Muscle of back (tissue), 13 donors: ENCODE measurements around the gene CFAP53. TPM values are rescaled to one million over a fixed set of nuclear protein-coding genes. Genes with fewer than 3 reads are reported as not detected.
"Not testable (repeated sequence)": the region's sequence is repeated elsewhere in the genome, so short reads cannot be mapped to it uniquely, and the experiment has no call there.

ENCODE experiments used
- DNase-seq, 3 donors: peaks; one replicate each; pipeline versions ENCODE4 v3.0.0 to v3.0.0-alpha.2; 2013
- long read RNA-seq, 9 donors: transcript quantifications; one replicate each; lab custom pipeline, GENCODE V29; 2026
- polyA plus RNA-seq, 10 donors: library from polyadenylated mRNA; unstranded; fragments of 120-200 nt; gene quantifications; one replicate each; pipeline ENCODE4 v1.2.1, GENCODE V29; 2013; ENCODE audit not compliant: insufficient read length in 10 of 10

The CFAP53 gene, protein sequence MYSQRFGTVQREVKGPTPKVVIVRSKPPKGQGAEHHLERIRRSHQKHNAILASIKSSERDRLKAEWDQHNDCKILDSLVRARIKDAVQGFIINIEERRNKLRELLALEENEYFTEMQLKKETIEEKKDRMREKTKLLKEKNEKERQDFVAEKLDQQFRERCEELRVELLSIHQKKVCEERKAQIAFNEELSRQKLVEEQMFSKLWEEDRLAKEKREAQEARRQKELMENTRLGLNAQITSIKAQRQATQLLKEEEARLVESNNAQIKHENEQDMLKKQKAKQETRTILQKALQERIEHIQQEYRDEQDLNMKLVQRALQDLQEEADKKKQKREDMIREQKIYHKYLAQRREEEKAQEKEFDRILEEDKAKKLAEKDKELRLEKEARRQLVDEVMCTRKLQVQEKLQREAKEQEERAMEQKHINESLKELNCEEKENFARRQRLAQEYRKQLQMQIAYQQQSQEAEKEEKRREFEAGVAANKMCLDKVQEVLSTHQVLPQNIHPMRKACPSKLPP
- polyA plus RNA-seq = under 1 TPM in 9 of 10 donors, not detected in 1; 0.19 to 0.62 (median 0.25) TPM
- long read RNA-seq, donor 1 = 0 reads
- long read RNA-seq, donor 2 = 0 reads
- long read RNA-seq, donor 3 = 0 reads
- long read RNA-seq, donor 4 = 0 reads
- long read RNA-seq, donor 5 = 0 reads
- long read RNA-seq, donor 6 = 0 reads
- long read RNA-seq, donor 7 = 0 reads
- long read RNA-seq, donor 8 = 0 reads
- long read RNA-seq, donor 9 = 0 reads

DNA sequence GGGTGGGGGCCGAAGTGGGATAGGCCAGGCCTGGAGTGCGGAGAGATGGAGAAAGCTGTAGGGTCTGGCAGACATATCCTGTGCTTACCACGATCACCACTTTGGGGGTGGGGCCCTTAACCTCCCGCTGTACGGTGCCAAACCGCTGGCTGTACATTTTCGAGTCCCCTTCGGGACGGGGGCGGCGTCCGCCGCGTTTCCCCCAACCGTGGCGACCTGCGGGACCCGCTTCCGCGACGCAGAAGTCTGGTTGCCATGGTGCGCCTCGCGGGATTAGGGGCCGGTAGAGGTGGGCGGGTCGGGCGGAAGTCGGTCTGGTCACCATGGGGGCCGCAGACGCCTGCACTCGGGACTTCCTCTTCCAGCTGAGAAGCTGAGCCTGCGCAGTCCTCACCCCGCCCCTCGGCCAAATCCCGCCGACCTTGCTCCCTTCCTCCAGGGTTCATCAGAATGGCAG lies at the start of gene CFAP53:
Gene CFAP53, minus strand, starts transcription at position 248 of the 457 bp plus-strand sequence. Its CDS starts 91 bp downstream, at position 157.
- DNase-seq = peak; percentile 85 to 97 (median 95)

DNA sequence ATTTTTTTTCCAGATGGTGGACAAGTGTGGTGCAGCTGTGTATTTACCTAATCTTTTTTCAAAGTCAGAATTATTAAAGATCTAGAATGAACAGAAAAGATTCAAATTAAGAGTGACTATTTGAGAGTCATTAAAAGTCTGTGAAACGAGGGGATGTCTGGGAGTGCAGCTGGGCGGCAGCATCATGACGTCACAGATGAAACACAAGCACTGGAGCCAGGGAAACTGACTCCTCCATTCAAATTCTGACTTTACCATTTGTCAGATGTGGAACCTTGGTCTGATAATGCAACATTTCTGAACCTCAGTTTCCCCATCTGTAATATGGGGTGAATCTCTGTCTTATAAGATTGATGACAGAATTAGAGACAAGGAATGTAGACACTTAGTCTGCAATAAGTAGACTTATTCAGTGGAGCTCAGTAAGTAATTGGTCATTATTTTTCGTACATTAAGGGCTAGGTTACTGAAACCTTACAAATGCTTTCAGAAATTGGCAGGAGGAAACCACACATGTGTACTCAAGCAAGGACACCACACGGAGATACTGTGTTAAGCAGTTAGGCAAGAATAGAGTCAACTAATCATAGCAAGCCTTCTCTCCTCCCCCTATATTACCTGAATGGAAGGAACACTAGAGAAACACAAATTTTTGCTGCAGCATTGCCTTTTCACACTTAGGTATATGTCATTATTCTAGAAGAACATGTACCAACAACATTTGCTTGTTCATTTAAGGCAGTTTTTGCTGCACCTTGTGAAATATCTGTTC lies 49.0 kb upstream of the CFAP53 start:
- no peak for DNase-seq

DNA sequence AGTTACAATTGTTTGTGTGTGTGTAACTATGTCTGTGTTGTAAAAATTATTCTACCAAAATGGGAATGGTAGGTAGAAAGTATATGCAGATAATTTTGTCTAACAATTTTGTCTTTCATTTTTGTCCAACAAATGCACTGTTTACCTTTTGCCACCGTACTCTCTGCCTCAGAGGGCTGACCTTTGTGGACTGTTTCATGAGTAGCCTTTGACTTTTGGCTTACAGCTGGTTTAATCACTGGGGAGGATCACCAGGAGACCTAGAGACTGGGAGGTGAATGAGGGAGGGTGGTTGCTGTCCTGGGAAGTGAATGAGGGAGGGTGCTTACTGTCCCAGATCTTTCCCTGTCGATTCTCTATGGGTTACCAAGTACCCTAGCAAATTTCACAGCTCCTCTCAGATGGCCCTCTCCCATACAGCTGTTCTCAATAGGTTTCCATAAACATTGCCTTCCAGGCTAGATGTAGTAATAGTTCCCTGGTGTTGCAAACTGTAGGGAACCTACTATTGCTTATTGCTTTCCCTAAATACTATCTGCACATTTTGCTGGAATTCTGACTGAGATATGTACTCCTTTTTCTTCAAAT lies 47.7 kb upstream of the CFAP53 start:
- DNase-seq = no peak

DNA sequence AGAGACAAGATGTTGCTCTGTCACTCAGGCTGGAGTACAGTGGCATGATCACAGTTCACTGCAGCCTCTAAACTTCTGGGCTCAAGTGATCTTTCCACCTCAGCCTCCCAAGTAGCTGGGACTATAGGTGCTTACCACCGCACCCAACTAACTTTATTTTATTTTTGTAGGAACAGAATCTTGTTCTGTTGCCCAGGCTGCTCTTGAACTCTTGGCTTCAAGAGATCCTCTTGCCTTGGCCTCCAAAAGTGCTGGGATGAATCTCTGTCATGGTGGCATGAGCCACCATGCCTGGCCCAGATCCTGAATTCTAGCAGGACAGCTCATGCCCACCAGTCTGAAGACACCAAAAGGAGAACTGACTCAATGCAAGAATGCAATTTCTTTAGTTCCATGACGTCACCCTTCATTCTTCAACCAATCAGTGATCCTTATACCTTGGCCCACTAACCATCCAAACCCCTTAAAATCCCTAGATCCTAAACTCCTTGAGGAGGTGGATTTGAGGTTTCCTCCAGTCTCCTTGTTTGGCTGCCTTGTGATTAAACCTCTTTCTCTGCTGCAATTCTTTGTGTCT lies 46.8 kb upstream of the CFAP53 start:
- DNase-seq = no peak

DNA sequence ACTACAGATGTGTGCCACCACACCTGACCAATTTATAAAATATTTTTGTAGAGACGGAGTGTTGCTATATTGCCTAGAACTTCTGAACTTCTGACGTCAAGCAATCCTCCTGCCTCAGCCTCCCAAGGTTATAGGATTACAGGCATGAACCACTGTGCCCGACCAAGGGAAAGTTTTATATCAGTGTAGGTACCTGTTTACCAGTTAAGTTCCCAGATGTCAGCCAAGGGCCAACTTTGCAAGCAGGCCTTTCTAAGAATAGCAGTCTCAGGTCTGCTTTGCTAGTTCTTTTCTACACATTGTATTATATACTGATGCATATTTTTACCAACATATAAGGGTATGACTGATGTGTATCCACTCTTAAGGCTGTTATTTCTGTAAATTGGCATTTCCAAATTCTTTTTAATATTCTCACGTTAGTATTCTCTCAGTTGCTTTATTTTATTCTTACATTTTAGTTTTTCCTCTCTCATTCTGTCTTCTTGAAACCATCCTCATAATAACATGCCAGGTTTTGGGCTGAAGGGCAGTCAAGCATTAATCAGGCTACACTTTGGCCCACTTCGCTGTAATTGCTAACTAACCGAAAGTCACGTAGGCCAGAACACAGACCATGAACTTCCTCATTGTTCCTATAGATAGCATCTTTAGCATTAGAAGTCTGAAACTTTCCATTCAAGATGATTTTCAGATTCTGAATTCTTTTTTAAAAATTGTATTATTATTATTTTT lies 46.2 kb upstream of the CFAP53 start:
- no peak for DNase-seq

DNA sequence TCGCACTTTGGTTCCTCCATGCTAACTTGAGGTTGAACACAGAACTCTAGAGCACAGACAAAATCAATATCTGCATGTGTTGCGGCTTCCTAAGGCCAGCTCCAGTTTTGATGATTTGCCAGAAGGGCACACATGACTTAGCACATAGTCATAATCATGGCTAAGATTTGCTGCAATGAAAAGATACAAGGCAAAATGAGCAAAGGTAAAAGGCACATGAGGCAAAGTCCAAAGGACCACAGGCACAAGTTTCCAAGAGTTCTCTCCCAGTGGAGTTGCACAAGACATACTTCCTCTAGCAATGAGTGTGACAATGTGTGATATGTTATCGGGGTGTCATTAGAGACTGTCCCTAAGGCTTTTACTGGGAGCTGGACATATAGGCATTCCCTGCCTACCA lies 45.4 kb upstream of the CFAP53 start:
- DNase-seq = no peak

DNA sequence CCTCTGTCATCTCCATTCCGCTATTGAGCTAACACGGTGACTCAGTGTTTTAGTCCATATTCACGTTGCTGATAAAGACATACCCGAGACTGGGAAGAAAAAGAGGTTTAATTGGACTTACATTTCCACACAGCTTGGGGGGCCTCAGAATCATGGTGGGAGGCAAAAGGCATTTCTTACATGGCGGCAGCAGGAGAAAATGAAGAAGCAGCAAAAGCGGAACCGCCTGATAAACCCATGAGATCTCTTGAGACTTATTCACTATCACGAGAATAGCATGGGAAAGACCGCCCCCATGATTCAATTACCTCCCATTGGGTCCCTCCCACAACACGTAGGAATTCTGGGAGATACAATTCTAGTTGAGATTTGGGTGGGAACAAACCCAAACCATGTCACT lies 43.8 kb upstream of the CFAP53 start:
- no peak for DNase-seq

DNA sequence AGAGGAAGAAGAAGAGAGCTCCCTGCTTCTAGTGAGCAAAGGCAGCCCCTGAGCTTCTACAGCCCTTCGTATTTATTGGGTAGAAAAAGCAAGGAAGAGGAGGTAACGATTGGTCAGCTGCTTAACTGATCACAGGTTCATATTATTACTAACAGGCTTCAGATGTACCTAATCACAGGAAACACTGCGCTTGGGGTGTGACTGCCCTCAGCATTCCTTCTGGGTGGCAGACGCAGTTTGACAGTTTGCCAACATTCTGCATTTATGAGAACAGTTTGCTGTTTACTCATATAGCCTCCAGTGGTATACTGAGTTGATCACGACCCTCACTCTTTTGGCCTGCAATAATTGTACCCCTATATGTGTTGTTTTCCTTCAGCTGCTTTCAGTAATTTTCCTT lies 42.6 kb upstream of the CFAP53 start:
- not testable (repeated sequence) for DNase-seq

DNA sequence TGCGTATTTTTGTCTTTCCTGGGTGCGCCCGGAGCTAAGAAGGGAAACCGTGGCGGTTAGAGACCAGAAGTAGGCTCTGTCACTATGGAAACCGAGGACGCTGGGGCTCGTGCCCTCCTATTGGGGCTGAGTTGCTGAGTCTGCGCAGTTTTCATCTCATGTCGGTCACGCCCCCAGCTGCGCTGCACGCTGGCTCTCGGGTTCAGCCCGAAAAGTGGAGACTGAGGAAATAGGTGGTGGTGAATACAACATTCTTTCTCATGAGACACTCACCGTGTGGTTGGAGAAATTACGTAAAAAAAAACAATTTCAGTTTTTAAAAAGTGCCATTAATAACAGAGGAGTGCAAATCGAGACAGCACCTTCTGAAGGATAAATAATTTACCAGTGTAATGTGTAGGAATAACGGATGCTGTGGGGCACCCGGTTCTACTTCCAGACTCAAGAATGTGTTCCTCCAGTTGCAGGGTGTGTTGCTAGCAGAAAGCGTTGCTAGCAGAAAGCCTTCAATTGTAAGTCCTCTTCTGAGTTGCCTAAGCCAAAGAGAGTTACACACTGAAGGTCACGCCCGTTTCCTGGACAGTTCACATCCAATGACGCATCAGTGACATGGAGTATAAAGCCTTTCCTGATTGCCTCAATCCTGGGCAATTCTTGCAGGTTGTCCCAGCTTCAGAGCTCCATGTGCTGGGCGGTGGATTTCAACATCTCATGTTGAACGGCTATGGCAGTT lies 41.6 kb upstream of the CFAP53 start:
- peak; percentile 80 to 91 (median 87) for DNase-seq

DNA sequence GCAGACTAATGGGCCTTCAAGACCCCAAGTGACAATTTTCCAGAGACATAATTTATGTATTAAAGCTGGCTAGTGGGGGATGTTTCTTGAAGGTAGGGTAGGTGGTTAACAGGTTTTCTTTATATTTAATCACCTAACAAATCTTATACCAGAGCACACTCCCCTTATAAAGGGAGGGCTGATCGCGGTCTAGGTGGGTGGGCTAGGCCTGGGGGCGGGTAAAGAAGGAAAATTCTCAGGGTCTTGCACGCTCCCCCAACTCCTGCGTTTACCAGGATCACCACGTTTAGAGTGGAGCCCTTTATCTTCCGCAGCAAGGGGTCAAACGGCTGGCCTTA lies 41.1 kb upstream of the CFAP53 start:
- DNase-seq = no peak

DNA sequence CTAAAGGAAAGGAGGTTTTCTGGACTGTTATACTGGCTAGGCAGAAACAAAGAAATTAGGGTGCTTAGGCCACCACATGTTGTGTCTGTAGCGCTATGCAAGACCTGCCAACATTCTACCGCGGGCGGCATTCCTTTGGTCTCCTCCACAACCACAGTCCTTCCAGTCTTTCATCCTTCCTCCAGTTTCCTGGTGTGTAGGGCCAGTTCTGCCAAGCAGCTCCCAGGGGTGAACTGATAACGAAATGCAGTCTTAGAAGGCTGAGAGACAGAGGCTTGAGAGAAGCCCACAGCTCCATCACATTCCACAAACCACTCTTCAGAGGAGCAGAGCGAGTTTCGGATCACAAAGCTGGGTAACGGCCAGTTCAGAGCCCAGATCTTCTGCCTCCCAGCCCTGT lies 40.6 kb upstream of the CFAP53 start:
- DNase-seq = no peak

DNA sequence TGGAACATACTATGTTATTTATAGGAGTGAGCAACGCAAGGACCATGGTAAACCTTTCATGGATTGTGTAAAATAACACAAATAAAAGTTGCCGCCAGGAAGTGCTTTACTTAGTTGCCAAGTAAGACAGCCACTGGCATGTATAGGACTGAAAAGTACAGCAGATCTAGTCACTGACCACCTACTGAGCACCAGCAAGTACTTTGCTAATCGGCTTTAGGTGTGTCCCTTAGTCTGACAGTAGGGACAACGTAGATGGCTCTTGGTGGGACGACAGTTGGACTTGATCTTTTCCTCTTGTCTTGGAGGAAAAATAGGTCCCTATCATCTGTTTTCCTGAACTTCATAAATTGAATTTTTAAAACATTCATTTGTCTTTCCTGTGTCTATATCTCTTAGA lies 34.8 kb upstream of the CFAP53 start:
- no peak for DNase-seq

DNA sequence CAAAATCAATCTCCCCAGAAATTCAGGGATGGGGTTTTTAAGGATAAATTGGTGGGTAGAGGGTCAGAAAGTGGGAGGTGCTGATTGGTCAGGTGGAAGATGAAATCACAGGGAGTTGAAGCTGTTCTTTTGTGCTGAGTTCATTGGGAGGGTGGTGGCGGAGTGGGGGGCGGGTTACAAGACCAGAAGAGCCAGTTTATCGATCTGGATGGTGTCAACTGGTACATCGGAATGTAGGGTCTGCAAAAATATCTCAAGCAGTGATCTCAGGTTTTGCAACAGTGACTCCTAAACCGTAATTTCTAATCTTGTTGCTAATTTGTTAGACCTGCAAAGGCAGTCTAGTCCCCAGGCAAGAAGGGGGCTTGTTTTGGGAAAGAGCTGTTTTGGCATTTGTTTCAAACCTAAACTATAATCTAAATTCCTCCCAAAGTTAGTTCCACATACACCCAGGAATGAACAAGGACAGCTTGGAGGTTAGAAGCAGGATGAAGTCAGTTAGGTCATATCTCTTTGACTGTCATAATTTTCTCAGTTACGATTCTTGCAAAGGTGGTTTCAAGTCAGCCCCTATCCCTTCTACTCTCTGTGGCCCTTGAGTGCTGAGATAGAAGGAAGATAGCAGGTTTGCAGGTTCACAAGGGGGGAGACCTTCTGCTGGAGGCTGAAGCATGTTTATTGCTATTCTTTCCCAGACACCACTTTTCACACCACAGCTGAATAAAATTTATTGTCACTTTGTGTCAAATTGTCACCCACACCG lies 33.5 kb upstream of the CFAP53 start:
- no peak for DNase-seq

DNA sequence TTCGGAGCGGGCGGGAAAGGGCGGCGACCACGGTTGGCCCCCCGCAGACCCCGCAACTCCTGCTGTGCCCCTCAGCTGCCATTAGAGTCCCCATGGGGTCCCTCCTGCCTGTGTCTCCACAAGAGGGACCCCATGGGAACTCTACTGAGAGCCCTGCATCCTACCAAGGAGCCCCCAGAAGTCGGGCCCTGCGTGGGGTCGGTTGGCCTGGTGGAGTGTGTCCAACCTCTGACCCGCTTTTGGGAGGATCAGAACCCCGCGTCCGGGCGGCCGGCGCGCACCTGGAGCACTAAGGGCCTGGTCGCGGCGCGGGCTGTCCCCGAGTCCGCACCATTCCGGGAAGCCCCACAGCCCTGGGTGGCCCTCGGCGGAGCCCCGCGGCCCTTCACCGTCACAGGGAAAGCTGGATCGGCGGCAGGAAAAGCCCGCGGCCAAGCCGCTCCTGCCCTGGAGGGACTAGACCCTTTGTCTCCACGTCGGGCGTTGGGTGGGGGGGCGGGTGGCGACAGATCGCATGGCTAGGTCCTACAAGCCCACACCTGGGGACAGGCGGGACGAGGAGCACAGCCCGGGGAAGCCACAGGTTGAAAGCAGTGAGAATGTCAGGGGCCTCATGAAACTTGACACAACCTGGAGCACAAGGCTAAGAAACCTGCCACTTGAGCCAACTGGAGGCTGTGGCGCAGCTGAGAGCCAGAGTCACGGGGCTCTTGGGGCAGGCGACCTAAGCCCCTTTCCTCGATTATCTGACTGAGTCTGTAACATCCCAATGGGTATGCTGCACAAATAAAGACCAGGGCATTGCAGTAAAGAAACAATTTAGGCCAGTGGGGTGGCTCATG lies 32.4 kb upstream of the CFAP53 start:
- DNase-seq = no peak

DNA sequence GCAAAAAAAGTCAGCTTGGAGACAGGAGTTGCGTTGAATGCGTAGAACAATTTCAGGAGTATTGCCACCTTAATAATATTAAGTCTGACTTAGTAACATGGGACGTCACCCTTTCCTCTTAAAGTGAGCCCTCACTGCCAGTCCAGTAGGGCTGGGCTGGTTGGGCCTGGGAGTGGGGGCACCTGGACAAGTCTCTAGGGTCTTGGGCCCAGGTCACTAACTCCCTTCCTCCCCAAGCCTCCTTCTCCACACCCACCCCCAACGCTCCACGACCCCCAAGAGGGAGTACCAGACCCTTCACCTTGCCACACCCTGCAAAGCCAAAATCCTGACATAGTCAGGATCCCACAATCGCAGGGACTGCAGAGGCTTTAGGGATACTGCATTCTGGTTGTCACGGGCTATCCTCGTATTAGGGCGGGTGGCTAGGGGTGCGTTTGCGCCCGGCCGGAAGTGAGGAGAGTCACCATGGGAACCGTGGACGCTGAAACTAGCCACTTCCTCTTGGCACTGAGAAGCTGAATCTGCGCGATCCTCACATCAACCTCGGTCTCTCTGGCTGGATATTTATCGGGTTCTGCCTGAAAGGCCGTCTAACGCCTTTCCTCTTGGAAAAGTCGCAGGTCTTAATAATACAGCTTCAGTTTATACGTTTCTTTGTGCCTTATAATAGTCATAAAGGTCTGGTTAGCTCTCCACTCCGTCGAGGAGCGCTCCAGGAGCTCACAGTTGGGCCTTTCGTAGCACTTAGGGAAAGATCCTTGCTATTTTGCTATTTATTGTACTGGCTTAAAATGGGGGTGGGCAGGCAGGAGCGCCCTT lies 31.5 kb upstream of the CFAP53 start:
- DNase-seq = peak; percentile 49 to 91 (median 79)

DNA sequence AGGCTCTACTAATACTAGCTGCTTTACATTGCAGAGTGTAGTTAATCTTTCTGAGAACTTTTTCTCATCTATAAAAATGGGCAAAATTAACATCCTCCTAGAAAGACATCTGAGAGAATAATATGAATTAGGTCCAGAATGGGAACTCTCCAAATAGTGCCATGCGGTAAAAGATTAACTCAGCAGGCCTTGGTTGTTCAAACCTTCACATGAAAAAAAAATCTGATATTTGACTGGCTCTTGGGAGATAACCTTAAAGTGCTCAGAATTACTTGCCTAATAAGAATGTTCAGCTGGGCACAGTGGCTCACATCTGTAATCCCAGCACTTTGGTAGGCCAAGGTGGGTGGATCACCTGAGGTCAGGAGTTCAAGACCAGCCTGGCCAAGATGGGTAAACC lies 26.7 kb upstream of the CFAP53 start:
- no peak for DNase-seq

DNA sequence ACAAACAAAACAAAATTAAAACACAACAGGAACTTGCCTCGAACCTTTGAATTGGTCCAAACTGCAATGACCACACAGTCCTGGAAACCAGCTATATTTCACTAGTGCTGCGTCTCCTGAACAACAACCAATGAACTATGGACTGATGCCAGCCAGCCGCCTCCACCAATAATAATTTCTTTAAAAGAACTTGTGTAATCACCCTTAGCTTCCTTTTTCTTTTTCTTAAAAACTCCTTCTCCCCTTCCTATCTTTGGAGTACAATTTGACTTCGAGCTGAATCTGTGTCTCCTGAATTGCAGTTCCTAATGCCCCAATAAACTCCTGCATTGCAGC lies 22.8 kb upstream of the CFAP53 start:
- DNase-seq = no peak
